ENCODE data around the gene ULK4. TPM values are rescaled to one million over a fixed set of nuclear protein-coding genes. Genes with fewer than 3 reads are reported as not detected.

The ULK4 gene
- total and polyA plus RNA-seq, 2 of the 4 experiments (the other 2 are of a cell fraction), result 2.7 to 5.0 TPM

- Histone ChIP-seq H3K18ac (ENCODE audit: low read depth, low read length) (no peak overlapping the region), H3K9me3 (ENCODE audit: control insufficient read depth, insufficient read depth, low read length) (no peaks in the 10 kb centered on the region), H2AK9ac (replicated peaks; ENCODE audit: low read depth, low read length, poor library complexity) (no peak overlapping the region), H2BK15ac (ENCODE audit: low read depth, low read length) (no peak overlapping the region), H4K5ac (ENCODE audit: low read depth, low read length) (no peak overlapping the region), H3K4me2 (ENCODE audit: low read depth, low read length) (no peak overlapping the region), H3K23ac (ENCODE audit: low read depth, low read length) (no peak overlapping the region), H3K27ac (ENCODE audit: insufficient read depth, low read length) (no peak overlapping the region), H3K9me1 (ENCODE audit: insufficient read depth, low read length) (no peaks in the 10 kb centered on the region), H2AK5ac (ENCODE audit: low read depth, low read length) (no peak overlapping the region), H3K14ac (replicated peaks; ENCODE audit: low read depth, low read length) (no peak overlapping the region), H3K4me3 (ENCODE audit: insufficient read depth, low read depth, low read length) (no peak overlapping the region), H3K79me1 (ENCODE audit: low read depth in 1 of 2, low read length in 2 of 2) (no peaks in the 10 kb centered on the region), H3K36me3 (ENCODE audit: control insufficient read depth, insufficient read depth, low read length) (peaks cover 3% of the 10 kb centered on the region), H2BK5ac (ENCODE audit: low read depth, low read length, poor library complexity, severe bottlenecking) (no peak overlapping the region), H3K4ac (ENCODE audit: low read depth, low read length) (no peak overlapping the region), H3K9ac (ENCODE audit: low read depth, low read length) (no peak overlapping the region), H4K20me1 (ENCODE audit: insufficient read depth, low read length) (no peaks in the 10 kb centered on the region), H2BK20ac (ENCODE audit: low read depth, low read length) (no peak overlapping the region), H3K56ac (ENCODE audit: extremely low read depth, insufficient read depth, low read length) (no peak overlapping the region), H4K8ac (ENCODE audit: low read depth in 2 of 2, low read length in 2 of 2) (no peak overlapping the region), H3K4me1 (ENCODE audit: control insufficient read depth, insufficient read depth, low read length) (no peaks in the 10 kb centered on the region), H2BK120ac (ENCODE audit: low read depth, low read length) (no peak overlapping the region), H2AFZ (replicated peaks; ENCODE audit: low read length, poor library complexity) (no peak overlapping the region), H4K91ac (ENCODE audit: insufficient read depth, low read depth, low read length) (no peak overlapping the region), H3K27me3 (ENCODE audit: control insufficient read depth, insufficient read depth, low read length) (no peaks in the 10 kb centered on the region)
- in situ Hi-C loops (cut with MboI; ENCODE audit: low sequenced_read_pairs) (no loop called here), intact Hi-C loops (cut with micrococcal nuclease) (no loop called here), dilution Hi-C loops (cut with HindIII; ENCODE audit: low sequenced_read_pairs, unreplicated experiment) (no loop called here)
- peak; percentile 59 for DNase-seq
- POLR2A ChIA-PET (ENCODE audit: unreplicated experiment), result interaction anchor here (0.7 kb wide), 1 partner anchor 21 kb away, joined by 3 read pairs; no protein-coding TSS in a partner anchor
- no TSS peak for BruUV-seq (replicated peaks)
- CTCF ChIA-PET, result no interaction called here
- no CpG with 5 or more reads among the region's 3 CpGs for WGBS, 2 experiments (ENCODE audit: extremely low coverage in 2 of 2, insufficient read length in 1 of 2)
- no peak for ATAC-seq (ENCODE audit: low read depth)
- TF ChIP-seq POLR2A (IDR thresholded peaks at IDR 0.05; ENCODE audit: low read depth, low read length), result no peak
- no peak for TF ChIP-seq FOS (IDR thresholded peaks at IDR 0.05; ENCODE audit: low read depth, low read length)
These were observed 54.4 kb downstream of the ULK4 start for GRCh38 chr3:41907330-41908073.
